Lower leg skin (tissue), 3 donors: ENCODE measurements around the gene ITM2C.

Experiments
- CTCF ChIP-seq, 3 donors: fragments of 450-650 bp; IDR thresholded peaks; one replicate each; pipeline ENCODE4 v1.5.1; 2016; ENCODE audit warnings: antibody characterized with exemption in 3 of 3, mild to moderate bottlenecking in 3 of 3, moderate library complexity in 2 of 3
- POLR2A ChIP-seq, 2 donors: fragments of 450-650 bp; IDR thresholded peaks; one replicate each; pipeline ENCODE4 v1.6.1; 2016 to 2017; ENCODE audit warnings: antibody characterized with exemption in 2 of 2, mild to moderate bottlenecking in 1 of 2, moderate library complexity in 1 of 2

DNA sequence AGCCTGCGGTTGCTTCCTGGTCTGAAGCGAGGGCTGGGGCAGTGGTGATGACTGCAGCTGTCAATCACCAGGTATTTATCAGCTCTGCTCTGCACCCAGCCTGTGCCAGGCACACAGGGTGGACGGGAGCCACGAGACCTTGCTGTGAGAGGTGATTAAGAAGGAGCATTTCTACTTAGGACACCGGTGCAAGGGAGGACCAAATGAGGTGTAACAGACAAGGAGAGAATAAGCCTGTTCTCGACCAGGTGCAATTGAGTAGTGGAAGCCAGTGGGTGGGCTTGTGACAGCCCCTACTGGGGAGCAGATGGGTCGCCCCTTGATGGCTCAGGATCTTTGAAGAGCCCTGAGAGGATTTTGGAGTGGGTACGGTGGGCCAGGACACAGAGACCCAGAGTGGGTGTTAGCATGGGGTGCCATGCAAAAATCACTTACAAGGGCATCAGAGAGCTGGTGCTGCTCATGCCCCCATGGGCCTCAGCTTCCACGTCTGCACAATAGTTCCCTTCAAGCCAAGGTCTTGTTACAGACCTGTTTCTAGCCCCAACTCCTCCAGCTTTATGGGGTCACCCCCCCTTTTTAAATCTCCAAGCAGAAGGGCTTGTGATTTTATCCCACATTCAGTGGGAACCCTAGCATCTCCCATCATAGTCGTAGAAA, 35.7 kb downstream of the ITM2C start:
- TF ChIP-seq CTCF (IDR thresholded peaks at IDR 0.05) (no peak), POLR2A (IDR thresholded peaks at IDR 0.05) (no peak)
